ENCODE data around the gene GRIN2A. TPM values are rescaled to one million over a fixed set of nuclear protein-coding genes. Genes with fewer than 3 reads are reported as not detected.

Gene GRIN2A
- polyA plus RNA-seq, 1 donor from 2014 or later = 0.11 TPM

- Histone ChIP-seq H3K27me3 (ENCODE audit: insufficient read depth, low read depth, low read length) (no peaks in the 10 kb centered on the region), H3K4me2 (ENCODE audit: low read length) (no peak overlapping the region), H3K27ac (ENCODE audit: low read length) (no peak overlapping the region), H3K79me2 (replicated peaks; ENCODE audit: insufficient read depth, low read length) (no peaks in the 10 kb centered on the region), H3K4me3 (ENCODE audit: low read length) (no peak overlapping the region), H3K9me3 (ENCODE audit: low read length) (no peaks in the 10 kb centered on the region), H3K36me3 (ENCODE audit: insufficient read depth, low read length) (no peaks in the 10 kb centered on the region), H3F3A (ENCODE audit: insufficient read depth, low read length, poor library complexity, severe bottlenecking) (no peaks in the 10 kb centered on the region), H3K9ac (ENCODE audit: low read length) (no peak overlapping the region), H3K9me2 (ENCODE audit: insufficient read depth, low read length) (no peaks in the 10 kb centered on the region), H2AFZ (ENCODE audit: low read depth, low read length) (no peak overlapping the region), H4K20me1 (ENCODE audit: insufficient read depth) (no peaks in the 10 kb centered on the region)
- TF ChIP-seq CTCF (IDR thresholded peaks at IDR 0.05; ENCODE audit: poor library complexity, severe bottlenecking) = no peak
- TF ChIP-seq, protein P1, sequence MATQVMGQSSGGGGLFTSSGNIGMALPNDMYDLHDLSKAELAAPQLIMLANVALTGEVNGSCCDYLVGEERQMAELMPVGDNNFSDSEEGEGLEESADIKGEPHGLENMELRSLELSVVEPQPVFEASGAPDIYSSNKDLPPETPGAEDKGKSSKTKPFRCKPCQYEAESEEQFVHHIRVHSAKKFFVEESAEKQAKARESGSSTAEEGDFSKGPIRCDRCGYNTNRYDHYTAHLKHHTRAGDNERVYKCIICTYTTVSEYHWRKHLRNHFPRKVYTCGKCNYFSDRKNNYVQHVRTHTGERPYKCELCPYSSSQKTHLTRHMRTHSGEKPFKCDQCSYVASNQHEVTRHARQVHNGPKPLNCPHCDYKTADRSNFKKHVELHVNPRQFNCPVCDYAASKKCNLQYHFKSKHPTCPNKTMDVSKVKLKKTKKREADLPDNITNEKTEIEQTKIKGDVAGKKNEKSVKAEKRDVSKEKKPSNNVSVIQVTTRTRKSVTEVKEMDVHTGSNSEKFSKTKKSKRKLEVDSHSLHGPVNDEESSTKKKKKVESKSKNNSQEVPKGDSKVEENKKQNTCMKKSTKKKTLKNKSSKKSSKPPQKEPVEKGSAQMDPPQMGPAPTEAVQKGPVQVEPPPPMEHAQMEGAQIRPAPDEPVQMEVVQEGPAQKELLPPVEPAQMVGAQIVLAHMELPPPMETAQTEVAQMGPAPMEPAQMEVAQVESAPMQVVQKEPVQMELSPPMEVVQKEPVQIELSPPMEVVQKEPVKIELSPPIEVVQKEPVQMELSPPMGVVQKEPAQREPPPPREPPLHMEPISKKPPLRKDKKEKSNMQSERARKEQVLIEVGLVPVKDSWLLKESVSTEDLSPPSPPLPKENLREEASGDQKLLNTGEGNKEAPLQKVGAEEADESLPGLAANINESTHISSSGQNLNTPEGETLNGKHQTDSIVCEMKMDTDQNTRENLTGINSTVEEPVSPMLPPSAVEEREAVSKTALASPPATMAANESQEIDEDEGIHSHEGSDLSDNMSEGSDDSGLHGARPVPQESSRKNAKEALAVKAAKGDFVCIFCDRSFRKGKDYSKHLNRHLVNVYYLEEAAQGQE (IDR thresholded peaks at IDR 0.05; ENCODE audit: borderline replicate concordance) = no peak
- no peak for TF ChIP-seq EZH2 (IDR thresholded peaks at IDR 0.05; ENCODE audit: borderline replicate concordance, insufficient read depth, low read length, poor library complexity, severe bottlenecking)
- TF ChIP-seq POLR2AphosphoS5 (IDR thresholded peaks at IDR 0.05) = no peak
- TF ChIP-seq TAF1 (IDR thresholded peaks at IDR 0.05; ENCODE audit: low read depth) = no peak
Observed at GRCh38 chr16:9800186-9800738, 382.0 kb downstream of the GRIN2A start.

GRCh38 chr16:9798952-9799580 lies 383.2 kb downstream of the GRIN2A start:
- H3K4me3 ChIP-seq (ENCODE audit: low read length) = no peak overlapping the region
- TF ChIP-seq, protein P1 (IDR thresholded peaks at IDR 0.05; ENCODE audit: borderline replicate concordance) = no peak
- no peak for TF ChIP-seq POLR2AphosphoS5 (IDR thresholded peaks at IDR 0.05)
- no peak for TF ChIP-seq CTCF (IDR thresholded peaks at IDR 0.05; ENCODE audit: poor library complexity, severe bottlenecking)
- TF ChIP-seq SMC3 (conservative IDR thresholded peaks at IDR 0.05; ENCODE audit: poor library complexity) = no peak
- no peak for TF ChIP-seq MXI1 (conservative IDR thresholded peaks at IDR 0.05; ENCODE audit: poor library complexity, severe bottlenecking)
- no peak for TF ChIP-seq TAF1 (IDR thresholded peaks at IDR 0.05; ENCODE audit: low read depth)
- no peak for TF ChIP-seq EP300 (conservative IDR thresholded peaks at IDR 0.05; ENCODE audit: poor library complexity, severe bottlenecking)
- TF ChIP-seq EZH2 (IDR thresholded peaks at IDR 0.05; ENCODE audit: borderline replicate concordance, insufficient read depth, low read length, poor library complexity, severe bottlenecking) = no peak
- no peak for TF ChIP-seq RAD21 (conservative IDR thresholded peaks at IDR 0.05)
- no peak overlapping the region for H3K9ac ChIP-seq (ENCODE audit: low read length)
- H3K36me3 ChIP-seq (ENCODE audit: insufficient read depth, low read length) = no peaks in the 10 kb centered on the region
- no peak overlapping the region for H3K4me2 ChIP-seq (ENCODE audit: low read length)
- no peaks in the 10 kb centered on the region for H3K9me2 ChIP-seq (ENCODE audit: insufficient read depth, low read length)
- H2AFZ ChIP-seq (ENCODE audit: low read depth, low read length) = no peak overlapping the region
- no peaks in the 10 kb centered on the region for H3K9me3 ChIP-seq (ENCODE audit: low read length)
- H3F3A ChIP-seq (ENCODE audit: insufficient read depth, low read length, poor library complexity, severe bottlenecking) = no peaks in the 10 kb centered on the region
- H3K79me2 ChIP-seq (replicated peaks; ENCODE audit: insufficient read depth, low read length) = no peaks in the 10 kb centered on the region
- no peaks in the 10 kb centered on the region for H4K20me1 ChIP-seq (ENCODE audit: insufficient read depth)
- H3K27ac ChIP-seq (ENCODE audit: low read length) = no peak overlapping the region
- no peaks in the 10 kb centered on the region for H3K27me3 ChIP-seq (ENCODE audit: insufficient read depth, low read depth, low read length)
